WTC11 (cell line): ENCODE measurements around the gene CHRNB4. TPM values are rescaled to one million over a fixed set of nuclear protein-coding genes. Genes with fewer than 3 reads are reported as not detected.

ENCODE experiments used
- ATAC-seq: fragments of 200-7000 bp; cut with Tn5 transposase; 2 replicates; pipeline ENCODE4 v1.10.0; 2021; ENCODE audit warnings: mild to moderate bottlenecking, moderate library complexity
- CTCF ChIA-PET: fragments of 300-600 bp; sonication (Branson Sonifier 250); formaldehyde crosslinking; loops from one replicate; lab custom pipeline; 2021; ENCODE audit warnings: antibody characterized with exemption; lab: Charles Lee
- POLR2A ChIA-PET: fragments of 350-600 bp; sonication (Branson Sonifier 250); formaldehyde crosslinking; loops from one replicate; lab custom pipeline; 2021; ENCODE audit warnings: antibody characterized with exemption; lab: Charles Lee
- DNase-seq: peaks from one replicate; pipeline ENCODE4 v3.0.0; 2021; ENCODE audit warnings: low spot score
- H3K27ac Mint-ChIP-seq: 2 replicates; pipeline ENCODE4 v1.8.0; 2021; ENCODE audit warnings: mixed read lengths
- H3K27me3 Mint-ChIP-seq: 2 replicates; pipeline ENCODE4 v1.8.0; 2021; ENCODE audit warnings: low read depth, mild to moderate bottlenecking, moderate library complexity, mixed read lengths
- H3K36me3 Mint-ChIP-seq: 2 replicates; pipeline ENCODE4 v1.8.0; 2021; ENCODE audit warnings: mixed read lengths
- H3K4me1 Mint-ChIP-seq: 2 replicates; pipeline ENCODE4 v1.8.0; 2022; ENCODE audit warnings: mixed read lengths
- H3K4me3 Mint-ChIP-seq: 2 replicates; pipeline ENCODE4 v1.8.0; 2021; ENCODE audit warnings: mild to moderate bottlenecking, moderate library complexity, mixed read lengths
- H3K9me3 Mint-ChIP-seq: 2 replicates; pipeline ENCODE4 v1.8.0; 2021; ENCODE audit warnings: mixed read lengths
- CREM ChIP-seq: sonication (generic); formaldehyde crosslinking; IDR thresholded peaks from 2 replicates; pipeline ENCODE4 v1.8.1; 2022; ENCODE audit warnings: mild to moderate bottlenecking, missing genetic modification reagents, moderate library complexity
- FOXJ3 ChIP-seq: sonication (generic); formaldehyde crosslinking; IDR thresholded peaks from 2 replicates; pipeline ENCODE4 v1.9.0; 2021; ENCODE audit warnings: missing genetic modification reagents, mild to moderate bottlenecking, borderline replicate concordance
- GABPB1 ChIP-seq: sonication (generic); formaldehyde crosslinking; IDR thresholded peaks from 2 replicates; pipeline ENCODE4 v1.8.1; 2023; ENCODE audit warnings: mild to moderate bottlenecking, missing genetic modification reagents
- IRF2 ChIP-seq: sonication (generic); formaldehyde crosslinking; IDR thresholded peaks from 2 replicates; pipeline ENCODE4 v1.8.0; 2022; ENCODE audit warnings: low read depth, missing genetic modification reagents, borderline replicate concordance
- MYBL2 ChIP-seq: sonication (generic); formaldehyde crosslinking; IDR thresholded peaks from 2 replicates; pipeline ENCODE4 v1.8.1; 2023; ENCODE audit warnings: mild to moderate bottlenecking, moderate library complexity, missing genetic modification reagents
- NFE2L1 ChIP-seq: sonication (generic); formaldehyde crosslinking; IDR thresholded peaks from 2 replicates; pipeline ENCODE4 v1.8.1; 2023; ENCODE audit warnings: missing genetic modification reagents
- RELA ChIP-seq: sonication (generic); formaldehyde crosslinking; IDR thresholded peaks from 2 replicates; pipeline ENCODE4 v1.8.1; 2022; ENCODE audit warnings: missing genetic modification reagents, mild to moderate bottlenecking, borderline replicate concordance
- SMAD4 ChIP-seq: sonication (generic); formaldehyde crosslinking; IDR thresholded peaks from 2 replicates; pipeline ENCODE4 v1.8.0; 2022; ENCODE audit warnings: mild to moderate bottlenecking, missing genetic modification reagents
- SP1 ChIP-seq: sonication (generic); formaldehyde crosslinking; conservative IDR thresholded peaks from 2 replicates; pipeline ENCODE4 v1.8.1; 2022; ENCODE audit warnings: missing genetic modification reagents
- TEAD1 ChIP-seq: sonication (generic); formaldehyde crosslinking; IDR thresholded peaks from 2 replicates; pipeline ENCODE4 v1.8.0; 2022; ENCODE audit warnings: mild to moderate bottlenecking, missing genetic modification reagents
- TEAD4 ChIP-seq: sonication (generic); formaldehyde crosslinking; IDR thresholded peaks from 2 replicates; pipeline ENCODE4 v1.8.0; 2022; ENCODE audit warnings: mild to moderate bottlenecking, missing genetic modification reagents
- ZNF138 ChIP-seq: sonication (generic); formaldehyde crosslinking; conservative IDR thresholded peaks from 2 replicates; pipeline ENCODE4 v1.8.1; 2022; ENCODE audit warnings: mild to moderate bottlenecking, moderate library complexity, missing genetic modification reagents
- ZNF396 ChIP-seq: fragments of 250-450 bp; sonication (Bioruptor Pico); IDR thresholded peaks from 2 replicates; pipeline ENCODE4 v1.8.0; 2021; ENCODE audit warnings: mild to moderate bottlenecking, moderate library complexity, borderline replicate concordance
- total RNA-seq: library from RNA; stranded (reverse); gene quantifications from 3 replicates; pipeline ENCODE4 v1.2.3, GENCODE V29; 2021
- TF ChIP-seq, protein P1 (sequence below): fragments of 200-600 bp; IDR thresholded peaks from 2 replicates; pipeline ENCODE4 v1.8.0; 2022; ENCODE audit warnings: antibody characterized with exemption
- TF ChIP-seq, protein P2 (sequence below): sonication (generic); formaldehyde crosslinking; IDR thresholded peaks from 2 replicates; pipeline ENCODE4 v1.8.0; 2022; ENCODE audit warnings: mild to moderate bottlenecking, missing genetic modification reagents
- TF ChIP-seq, protein P3 (sequence below): sonication (generic); formaldehyde crosslinking; IDR thresholded peaks from 2 replicates; pipeline ENCODE4 v1.8.1; 2023; ENCODE audit warnings: mild to moderate bottlenecking, missing genetic modification reagents
- TF ChIP-seq, protein P4 (sequence below): sonication (generic); formaldehyde crosslinking; IDR thresholded peaks from 2 replicates; pipeline ENCODE4 v1.8.1; 2023; ENCODE audit warnings: mild to moderate bottlenecking, missing genetic modification reagents, moderate library complexity
- TF ChIP-seq, protein P5 (sequence below): fragments of 250-450 bp; sonication (Bioruptor Pico); IDR thresholded peaks from 2 replicates; pipeline ENCODE4 v1.8.0; 2021; ENCODE audit warnings: mild to moderate bottlenecking
- TF ChIP-seq, protein P6 (sequence below): sonication (generic); formaldehyde crosslinking; IDR thresholded peaks from 2 replicates; pipeline ENCODE4 v1.8.1; 2023; ENCODE audit warnings: mild to moderate bottlenecking, missing genetic modification reagents

The CHRNB4 gene
- total RNA-seq, 1 experiment from 2014 or later, result 10.1 TPM

DNA sequence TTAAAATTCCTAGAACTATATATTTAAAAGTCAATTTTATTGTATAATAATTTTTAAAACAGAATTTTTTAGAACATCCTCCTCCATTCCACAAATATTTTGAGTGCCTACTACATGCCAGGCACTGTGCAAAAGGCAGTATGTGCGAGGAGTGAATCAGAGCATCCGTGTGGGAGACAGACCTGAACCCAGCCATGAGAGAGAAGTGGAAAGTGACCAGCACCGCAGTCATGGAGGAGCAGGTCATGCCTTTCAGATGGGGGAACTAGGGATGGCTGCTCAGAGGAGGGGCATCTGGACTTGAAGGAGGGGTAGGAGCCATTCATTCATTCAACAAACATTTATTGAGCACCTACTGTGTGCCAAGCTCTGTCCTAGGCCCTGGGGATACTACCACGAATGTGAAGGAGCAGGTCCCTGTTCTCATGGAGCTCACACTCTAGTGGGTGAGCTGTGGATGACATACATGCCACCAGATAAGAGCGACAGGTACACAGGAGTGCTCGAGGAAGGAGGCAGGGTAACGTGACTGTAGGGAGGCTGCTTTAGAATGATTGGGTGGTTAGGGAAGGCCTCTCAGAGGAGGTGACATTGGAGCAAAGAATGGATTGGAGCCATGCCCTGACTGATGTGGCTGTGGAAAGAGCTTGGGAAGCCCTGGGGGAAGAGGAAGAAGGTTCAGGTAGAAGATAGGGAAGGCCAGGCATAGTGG is 17.1 kb downstream of the CHRNB4 start:
- H3K4me3 Mint-ChIP-seq, result no peak overlapping the region
- TF ChIP-seq, protein P1, sequence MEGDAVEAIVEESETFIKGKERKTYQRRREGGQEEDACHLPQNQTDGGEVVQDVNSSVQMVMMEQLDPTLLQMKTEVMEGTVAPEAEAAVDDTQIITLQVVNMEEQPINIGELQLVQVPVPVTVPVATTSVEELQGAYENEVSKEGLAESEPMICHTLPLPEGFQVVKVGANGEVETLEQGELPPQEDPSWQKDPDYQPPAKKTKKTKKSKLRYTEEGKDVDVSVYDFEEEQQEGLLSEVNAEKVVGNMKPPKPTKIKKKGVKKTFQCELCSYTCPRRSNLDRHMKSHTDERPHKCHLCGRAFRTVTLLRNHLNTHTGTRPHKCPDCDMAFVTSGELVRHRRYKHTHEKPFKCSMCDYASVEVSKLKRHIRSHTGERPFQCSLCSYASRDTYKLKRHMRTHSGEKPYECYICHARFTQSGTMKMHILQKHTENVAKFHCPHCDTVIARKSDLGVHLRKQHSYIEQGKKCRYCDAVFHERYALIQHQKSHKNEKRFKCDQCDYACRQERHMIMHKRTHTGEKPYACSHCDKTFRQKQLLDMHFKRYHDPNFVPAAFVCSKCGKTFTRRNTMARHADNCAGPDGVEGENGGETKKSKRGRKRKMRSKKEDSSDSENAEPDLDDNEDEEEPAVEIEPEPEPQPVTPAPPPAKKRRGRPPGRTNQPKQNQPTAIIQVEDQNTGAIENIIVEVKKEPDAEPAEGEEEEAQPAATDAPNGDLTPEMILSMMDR, result no peak
- no peak for TF ChIP-seq ZNF138
- CTCF ChIA-PET, result interaction anchor here (1.0 kb wide), 2 partner anchors 71 to 116 kb away, joined by 3 read pairs; no protein-coding TSS in a partner anchor
- ATAC-seq (no peak), DNase-seq (no peak)
- H3K9me3 Mint-ChIP-seq, result no peaks in the 10 kb centered on the region
- H3K27ac Mint-ChIP-seq, result no peak overlapping the region
- H3K27me3 Mint-ChIP-seq, result peaks cover 41% of the 10 kb centered on the region
- no peaks in the 10 kb centered on the region for H3K36me3 Mint-ChIP-seq
- peaks cover 14% of the 10 kb centered on the region for H3K4me1 Mint-ChIP-seq
- POLR2A ChIA-PET, result no interaction called here

DNA sequence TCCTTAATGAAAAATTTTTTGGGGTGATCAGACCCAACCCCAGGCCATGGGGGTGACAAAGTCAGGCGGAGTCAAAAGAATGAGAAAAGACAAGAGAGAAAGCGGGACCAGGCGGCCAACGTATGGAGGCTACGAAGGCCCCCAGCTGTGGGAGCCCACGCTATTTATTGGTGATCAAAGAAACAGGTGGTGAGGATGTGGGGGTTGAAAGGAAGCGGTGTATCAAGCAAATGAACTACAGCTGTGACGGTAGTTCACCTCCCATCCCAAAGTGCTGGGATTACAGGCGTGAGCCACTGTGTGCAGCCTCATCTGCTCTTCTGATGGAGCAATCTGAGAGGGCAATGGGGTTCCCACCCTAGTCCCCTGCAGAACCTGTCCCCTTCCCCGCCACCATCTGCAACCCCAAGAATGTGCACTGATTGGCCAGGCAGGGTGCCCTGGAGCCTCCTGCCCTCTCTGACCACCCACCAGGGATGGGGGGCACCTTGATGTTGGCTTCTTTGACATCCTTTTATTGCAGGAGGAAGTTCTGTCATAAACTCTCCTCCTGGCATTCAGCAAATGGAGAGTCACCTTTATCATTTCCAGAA is 19.1 kb downstream of the CHRNB4 start:
- no peaks in the 10 kb centered on the region for H3K9me3 Mint-ChIP-seq
- no peaks in the 10 kb centered on the region for H3K36me3 Mint-ChIP-seq
- peak overlapping the region; percentile 76 for H3K4me3 Mint-ChIP-seq
- no peak overlapping the region for H3K27ac Mint-ChIP-seq
- DNase-seq (no peak), ATAC-seq (no peak)
- ChIA-PET POLR2A (no interaction called here), CTCF (interaction anchor here (4.5 to 5.0 kb wide), 2 partner anchors 15 to 118 kb away, joined by 51 to 75 read pairs; no protein-coding TSS in a partner anchor)
- H3K4me1 Mint-ChIP-seq, result peaks cover 23% of the 10 kb centered on the region
- no peak for TF ChIP-seq IRF2 (CRISPR knock-in tag)
- TF ChIP-seq SMAD4 (CRISPR knock-in tag), result no peak
- no peak for TF ChIP-seq GABPB1 (CRISPR knock-in tag)
- TF ChIP-seq, protein P2, sequence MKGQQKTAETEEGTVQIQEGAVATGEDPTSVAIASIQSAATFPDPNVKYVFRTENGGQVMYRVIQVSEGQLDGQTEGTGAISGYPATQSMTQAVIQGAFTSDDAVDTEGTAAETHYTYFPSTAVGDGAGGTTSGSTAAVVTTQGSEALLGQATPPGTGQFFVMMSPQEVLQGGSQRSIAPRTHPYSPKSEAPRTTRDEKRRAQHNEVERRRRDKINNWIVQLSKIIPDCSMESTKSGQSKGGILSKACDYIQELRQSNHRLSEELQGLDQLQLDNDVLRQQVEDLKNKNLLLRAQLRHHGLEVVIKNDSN (CRISPR knock-in tag), result no peak
- TF ChIP-seq, protein P3, sequence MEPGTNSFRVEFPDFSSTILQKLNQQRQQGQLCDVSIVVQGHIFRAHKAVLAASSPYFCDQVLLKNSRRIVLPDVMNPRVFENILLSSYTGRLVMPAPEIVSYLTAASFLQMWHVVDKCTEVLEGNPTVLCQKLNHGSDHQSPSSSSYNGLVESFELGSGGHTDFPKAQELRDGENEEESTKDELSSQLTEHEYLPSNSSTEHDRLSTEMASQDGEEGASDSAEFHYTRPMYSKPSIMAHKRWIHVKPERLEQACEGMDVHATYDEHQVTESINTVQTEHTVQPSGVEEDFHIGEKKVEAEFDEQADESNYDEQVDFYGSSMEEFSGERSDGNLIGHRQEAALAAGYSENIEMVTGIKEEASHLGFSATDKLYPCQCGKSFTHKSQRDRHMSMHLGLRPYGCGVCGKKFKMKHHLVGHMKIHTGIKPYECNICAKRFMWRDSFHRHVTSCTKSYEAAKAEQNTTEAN (CRISPR knock-in tag), result no peak
- TF ChIP-seq, protein P4, sequence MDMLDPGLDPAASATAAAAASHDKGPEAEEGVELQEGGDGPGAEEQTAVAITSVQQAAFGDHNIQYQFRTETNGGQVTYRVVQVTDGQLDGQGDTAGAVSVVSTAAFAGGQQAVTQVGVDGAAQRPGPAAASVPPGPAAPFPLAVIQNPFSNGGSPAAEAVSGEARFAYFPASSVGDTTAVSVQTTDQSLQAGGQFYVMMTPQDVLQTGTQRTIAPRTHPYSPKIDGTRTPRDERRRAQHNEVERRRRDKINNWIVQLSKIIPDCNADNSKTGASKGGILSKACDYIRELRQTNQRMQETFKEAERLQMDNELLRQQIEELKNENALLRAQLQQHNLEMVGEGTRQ (CRISPR knock-in tag), result no peak
- TF ChIP-seq RELA, result no peak
- TF ChIP-seq, protein P5, sequence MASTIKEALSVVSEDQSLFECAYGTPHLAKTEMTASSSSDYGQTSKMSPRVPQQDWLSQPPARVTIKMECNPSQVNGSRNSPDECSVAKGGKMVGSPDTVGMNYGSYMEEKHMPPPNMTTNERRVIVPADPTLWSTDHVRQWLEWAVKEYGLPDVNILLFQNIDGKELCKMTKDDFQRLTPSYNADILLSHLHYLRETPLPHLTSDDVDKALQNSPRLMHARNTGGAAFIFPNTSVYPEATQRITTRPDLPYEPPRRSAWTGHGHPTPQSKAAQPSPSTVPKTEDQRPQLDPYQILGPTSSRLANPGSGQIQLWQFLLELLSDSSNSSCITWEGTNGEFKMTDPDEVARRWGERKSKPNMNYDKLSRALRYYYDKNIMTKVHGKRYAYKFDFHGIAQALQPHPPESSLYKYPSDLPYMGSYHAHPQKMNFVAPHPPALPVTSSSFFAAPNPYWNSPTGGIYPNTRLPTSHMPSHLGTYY (CRISPR knock-in tag), result no peak
- TF ChIP-seq NFE2L1 (CRISPR knock-in tag), result no peak
- no peak for TF ChIP-seq SP1 (CRISPR knock-in tag)
- TF ChIP-seq TEAD1 (CRISPR knock-in tag), result no peak
- TF ChIP-seq TEAD4 (CRISPR knock-in tag), result no peak
- TF ChIP-seq, protein P6, sequence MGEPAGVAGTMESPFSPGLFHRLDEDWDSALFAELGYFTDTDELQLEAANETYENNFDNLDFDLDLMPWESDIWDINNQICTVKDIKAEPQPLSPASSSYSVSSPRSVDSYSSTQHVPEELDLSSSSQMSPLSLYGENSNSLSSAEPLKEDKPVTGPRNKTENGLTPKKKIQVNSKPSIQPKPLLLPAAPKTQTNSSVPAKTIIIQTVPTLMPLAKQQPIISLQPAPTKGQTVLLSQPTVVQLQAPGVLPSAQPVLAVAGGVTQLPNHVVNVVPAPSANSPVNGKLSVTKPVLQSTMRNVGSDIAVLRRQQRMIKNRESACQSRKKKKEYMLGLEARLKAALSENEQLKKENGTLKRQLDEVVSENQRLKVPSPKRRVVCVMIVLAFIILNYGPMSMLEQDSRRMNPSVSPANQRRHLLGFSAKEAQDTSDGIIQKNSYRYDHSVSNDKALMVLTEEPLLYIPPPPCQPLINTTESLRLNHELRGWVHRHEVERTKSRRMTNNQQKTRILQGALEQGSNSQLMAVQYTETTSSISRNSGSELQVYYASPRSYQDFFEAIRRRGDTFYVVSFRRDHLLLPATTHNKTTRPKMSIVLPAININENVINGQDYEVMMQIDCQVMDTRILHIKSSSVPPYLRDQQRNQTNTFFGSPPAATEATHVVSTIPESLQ, result no peak
- no peak for TF ChIP-seq FOXJ3
- no peak for TF ChIP-seq CREM
- TF ChIP-seq MYBL2, result no peak
- TF ChIP-seq ZNF396 (CRISPR knock-in tag), result no peak
- H3K27me3 Mint-ChIP-seq, result peaks cover 48% of the 10 kb centered on the region
